A549 (cell line): ENCODE results near the gene TMEM175. TPM values are rescaled to one million over a fixed set of nuclear protein-coding genes. Genes with fewer than 3 reads are reported as not detected.
A peak's percentile ranks its signal among the peaks of the same experiment; 100 is the strongest.

Experiments
- ATAC-seq, 2 experiments: fragments of 200-7000 bp in 1 of 2; fragments of >200 bp in 1 of 2; cut with Nextera tagmentation in 1 of 2; cut with Tn5 transposase in 1 of 2; 3 replicates each; pipeline versions ENCODE4 v1.8.0 to v1.9.1; 2018 to 2020; ENCODE audit warnings: mild to moderate bottlenecking in 1 of 2, moderate library complexity in 1 of 2
- CTCF ChIA-PET: fragments of 300-600 bp; sonication (Branson Sonifier 250); formaldehyde crosslinking; extraction: SDS; loops from one replicate; lab custom pipeline; 2021; ENCODE audit warnings: antibody characterized with exemption, inconsistent platforms; lab: Yijun Ruan, JAX
- POLR2A ChIA-PET: fragments of 350-600 bp; formaldehyde crosslinking; extraction: SDS; loops from one replicate; lab custom pipeline; 2021; ENCODE audit warnings: antibody characterized with exemption, inconsistent platforms; lab: Yijun Ruan, JAX
- DNase-seq, 2 experiments: peaks; one replicate each; pipeline versions ENCODE4 v3.0.0 to v3.0.0-alpha.2; 2011 to 2016; ENCODE audit warnings: low read depth in 1 of 2, low spot score in 1 of 2
- FAIRE-seq: peaks from 2 replicates; lab custom pipeline; 2011; peaks lifted over from hg19 to GRCh38; lab: Jason Lieb, UNC
- H3K27ac ChIP-seq, 2 experiments: fragments of >200 bp; sonication (Bioruptor Twin); formaldehyde crosslinking; 3 replicates each; pipeline ENCODE4 v1.5.1; 2016 to 2017
- H3K4me1 ChIP-seq: fragments of >200 bp; sonication (Bioruptor Twin); formaldehyde crosslinking; 3 replicates; pipeline ENCODE4 v1.6.1; 2016
- H3K4me2 ChIP-seq: fragments of >200 bp; sonication (Bioruptor Twin); formaldehyde crosslinking; 3 replicates; pipeline ENCODE4 v1.6.1; 2016
- H3K4me3 ChIP-seq: fragments of >200 bp; sonication (Bioruptor Twin); formaldehyde crosslinking; 3 replicates; pipeline ENCODE4 v1.5.1; 2016
- H3K9me3 ChIP-seq: fragments of >200 bp; sonication (Bioruptor Twin); formaldehyde crosslinking; 3 replicates; pipeline ENCODE4 v1.6.1; 2016
- BCL3 ChIP-seq: fragments of >200 bp; sonication (Bioruptor Twin); formaldehyde crosslinking; IDR thresholded peaks from 3 replicates; pipeline ENCODE4 v1.6.1; 2016
- BHLHE40 ChIP-seq: IDR thresholded peaks from 2 replicates; pipeline ENCODE4 v1.6.1; 2012; ENCODE audit warnings: low read depth, low read length, inconsistent platforms
- CBX2 ChIP-seq: fragments of 200-600 bp; sonication (generic); IDR thresholded peaks from 2 replicates; pipeline ENCODE4 v1.6.1; 2016; ENCODE audit warnings: low read depth, mild to moderate bottlenecking, borderline replicate concordance
- CBX8 ChIP-seq: fragments of 200-600 bp; sonication (generic); IDR thresholded peaks from 2 replicates; pipeline ENCODE4 v1.6.1; 2016
- CTCF ChIP-seq: fragments of >200 bp; sonication (Bioruptor Twin); formaldehyde crosslinking; IDR thresholded peaks from 3 replicates; pipeline ENCODE4 v1.5.1; 2016
- E2F6 ChIP-seq: IDR thresholded peaks from 2 replicates; pipeline ENCODE4 v1.6.1; 2012; ENCODE audit warnings: low read depth, borderline replicate concordance
- EHF ChIP-seq: fragments of 250-450 bp; sonication (Bioruptor Pico); IDR thresholded peaks from 2 replicates; pipeline ENCODE4 v1.5.0; 2020; ENCODE audit warnings: mild to moderate bottlenecking
- EHMT2 ChIP-seq: fragments of 200-600 bp; sonication (generic); IDR thresholded peaks from 2 replicates; pipeline ENCODE4 v1.6.1; 2016; ENCODE audit warnings: antibody characterized with exemption, low read depth, mild to moderate bottlenecking, moderate library complexity
- EP300 ChIP-seq, 2 experiments: fragments of >200 bp; sonication (Bioruptor Twin); formaldehyde crosslinking; IDR thresholded peaks; 2 replicates in 1 of 2; 3 replicates in 1 of 2; pipeline ENCODE4 v1.6.1; 2016 to 2017
- ESRRA ChIP-seq: fragments of 150-350 bp; IDR thresholded peaks from 2 replicates; pipeline ENCODE4 v1.6.1; 2014; ENCODE audit warnings: mild to moderate bottlenecking, low read length, borderline replicate concordance
- FOSB ChIP-seq: fragments of 250-450 bp; sonication (Bioruptor Pico); IDR thresholded peaks from 2 replicates; pipeline ENCODE4 v1.5.0; 2020; ENCODE audit warnings: mild to moderate bottlenecking, moderate library complexity
- FOXS1 ChIP-seq: fragments of 250-450 bp; sonication (Bioruptor Pico); IDR thresholded peaks from 2 replicates; pipeline ENCODE4 v1.5.0; 2020; ENCODE audit warnings: mild to moderate bottlenecking, moderate library complexity
- HES2 ChIP-seq: fragments of >200 bp; sonication (Bioruptor Twin); formaldehyde crosslinking; IDR thresholded peaks from 2 replicates; pipeline ENCODE4 v1.6.1; 2016
- HEYL ChIP-seq: fragments of 250-450 bp; sonication (Bioruptor Pico); IDR thresholded peaks from 2 replicates; pipeline ENCODE4 v1.8.0; 2021; ENCODE audit warnings: mild to moderate bottlenecking, moderate library complexity
- HMGXB4 ChIP-seq: fragments of 250-450 bp; sonication (Bioruptor Pico); IDR thresholded peaks from 2 replicates; pipeline ENCODE4 v1.5.0; 2021; ENCODE audit warnings: mild to moderate bottlenecking, moderate library complexity, borderline replicate concordance
- JUN ChIP-seq, 2 experiments: fragments of >200 bp; sonication (Bioruptor Twin); formaldehyde crosslinking; IDR thresholded peaks; 2 replicates in 1 of 2; 3 replicates in 1 of 2; pipeline ENCODE4 v1.6.1; 2016 to 2017
- JUNB ChIP-seq: fragments of >200 bp; sonication (Bioruptor Twin); formaldehyde crosslinking; IDR thresholded peaks from 2 replicates; pipeline ENCODE4 v1.6.1; 2016
- KDM1A ChIP-seq: fragments of 200-600 bp; sonication (generic); IDR thresholded peaks from 2 replicates; pipeline ENCODE4 v1.6.1; 2016; ENCODE audit warnings: low read depth, mild to moderate bottlenecking
- KDM5A ChIP-seq: fragments of 200-600 bp; sonication (generic); IDR thresholded peaks from 2 replicates; pipeline ENCODE4 v1.6.1; 2016; ENCODE audit warnings: antibody characterized with exemption, mild to moderate bottlenecking
- MAFK ChIP-seq: fragments of 450-650 bp; IDR thresholded peaks from 2 replicates; pipeline ENCODE4 v1.6.1; 2014; ENCODE audit not compliant: partially characterized antibody
- MAX ChIP-seq: IDR thresholded peaks from 2 replicates; pipeline ENCODE4 v1.6.1; 2012
- NR3C1 ChIP-seq: fragments of >200 bp; sonication (Bioruptor Twin); formaldehyde crosslinking; IDR thresholded peaks from 3 replicates; pipeline ENCODE4 v1.6.1; 2017
- PBX3 ChIP-seq: IDR thresholded peaks from 2 replicates; pipeline ENCODE4 v1.6.1; 2012
- POLR2AphosphoS2 ChIP-seq: conservative IDR thresholded peaks from 2 replicates; pipeline ENCODE4 v1.6.1; 2012; ENCODE audit warnings: low read length, improper control_type of control experiment, inconsistent platforms
- RARB ChIP-seq: fragments of 250-450 bp; sonication (Bioruptor Pico); IDR thresholded peaks from 2 replicates; pipeline ENCODE4 v1.8.0; 2021; ENCODE audit warnings: mild to moderate bottlenecking, moderate library complexity
- RNF2 ChIP-seq: fragments of 200-600 bp; sonication (generic); IDR thresholded peaks from 2 replicates; pipeline ENCODE4 v1.6.1; 2016; ENCODE audit warnings: low read depth, mild to moderate bottlenecking, antibody characterized with exemption, moderate library complexity, borderline replicate concordance
- ZC3H11A ChIP-seq: fragments of 450-650 bp; IDR thresholded peaks from 2 replicates; pipeline ENCODE4 v1.6.1; 2014; ENCODE audit warnings: antibody characterized with exemption, mild to moderate bottlenecking
- ZFP36 ChIP-seq: fragments of 450-650 bp; IDR thresholded peaks from 2 replicates; pipeline ENCODE4 v1.6.1; 2014; ENCODE audit warnings: borderline replicate concordance; ENCODE audit not compliant: partially characterized antibody
- ZNF302 ChIP-seq: fragments of 250-450 bp; sonication (Bioruptor Pico); IDR thresholded peaks from 2 replicates; pipeline ENCODE4 v1.9.0; 2021; ENCODE audit warnings: inconsistent platforms, mild to moderate bottlenecking, moderate library complexity
- ZSCAN20 ChIP-seq: fragments of 250-450 bp; sonication (Bioruptor Pico); IDR thresholded peaks from 2 replicates; pipeline ENCODE4 v1.8.0; 2022; ENCODE audit warnings: mild to moderate bottlenecking, moderate library complexity
- WGBS: methylation state at CpG from one replicate; pipeline ENCODE4 v1.1.6; 2017; ENCODE audit errors: missing lambda C conversion rate; 5-methylcytosine and 5-hydroxymethylcytosine counted together
- polyA plus RNA-seq, 4 experiments: library from polyadenylated mRNA; depleted of rRNA in 3 of 4; stranded (reverse); fragments of >200 nt; fragmentation: RNase III in 1 of 4; extraction: RNeasy Plus Mini Kit Qiagen cat#74134 plus additional on column Dnase treatment in 1 of 4; gene quantifications; 2 replicates in 3 of 4; 3 replicates in 1 of 4; pipeline ENCODE4 v1.2.3, GENCODE V29; 2011 to 2017

The TMEM175 gene
- polyA plus RNA-seq, 2 of the 4 experiments (the other 2 are of a cell fraction) = 15.7 to 19.4 TPM

GRCh38 chr4:965048-965765 is 32.9 kb downstream of the TMEM175 start:
- Histone ChIP-seq H3K4me1 (no peaks in the 10 kb centered on the region), H3K9me3 (no peaks in the 10 kb centered on the region), H3K4me3 (no peak overlapping the region), H3K4me2 (no peak overlapping the region), H3K27ac (no peak overlapping the region)
- TF ChIP-seq PBX3 = no peak
- no peak for TF ChIP-seq ESRRA
- TF ChIP-seq HES2 = no peak
- no peak for TF ChIP-seq JUNB
- TF ChIP-seq RARB (CRISPR knock-in tag) = no peak
- TF ChIP-seq FOXS1 = no peak
- no peak for TF ChIP-seq HEYL (CRISPR knock-in tag)
- no peak for TF ChIP-seq ZNF302 (CRISPR knock-in tag)
- no peak for TF ChIP-seq KDM5A
- TF ChIP-seq EHMT2 = no peak
- TF ChIP-seq POLR2AphosphoS2 = no peak
- no peak for TF ChIP-seq CBX2
- TF ChIP-seq KDM1A = no peak
- no peak for TF ChIP-seq JUN (IDR thresholded peaks at IDR 0.05)
- no peak for TF ChIP-seq RNF2
- TF ChIP-seq ZSCAN20 (CRISPR knock-in tag) = no peak
- TF ChIP-seq EP300 (IDR thresholded peaks at IDR 0.05) = no peak
- no peak for TF ChIP-seq ZFP36
- no peak for TF ChIP-seq CTCF
- no peak for TF ChIP-seq MAX
- ChIA-PET CTCF (interaction anchor here (1.7 kb wide), 1 partner anchor 21 kb away, joined by 4 read pairs; no protein-coding TSS in a partner anchor), POLR2A (no interaction called here)
- WGBS = 100% methylated on average over 4 of the region's 26 CpGs
- DNase-seq (no peak), ATAC-seq (peak in 1 of 2 experiments; percentile 25; a peak in 1 of 6 replicates), FAIRE-seq (no peak)

GRCh38 chr4:965766-966134 is 33.5 kb downstream of the TMEM175 start:
- no peak for ATAC-seq
- no peaks in the 10 kb centered on the region for H3K4me1 ChIP-seq
- TF ChIP-seq NR3C1 (no peak), ZC3H11A (no peak), HMGXB4 (CRISPR knock-in tag) (no peak), CBX8 (no peak), BHLHE40 (no peak), ESRRA (no peak), FOSB (CRISPR knock-in tag) (no peak), EHF (CRISPR knock-in tag) (no peak), POLR2AphosphoS2 (no peak), RNF2 (no peak), MAFK (no peak), RARB (CRISPR knock-in tag) (no peak), PBX3 (no peak), BCL3 (no peak), E2F6 (no peak)

More at GRCh38 chr4:965766-966134, 33.5 kb downstream of the TMEM175 start:
- no peaks in the 10 kb centered on the region for H3K9me3 ChIP-seq
- no peak overlapping the region for H3K4me2 ChIP-seq
- WGBS = 87% methylated on average over 7 of the region's 21 CpGs
- no peak for DNase-seq
- no peak overlapping the region for H3K27ac ChIP-seq
- ChIA-PET POLR2A (no interaction called here), CTCF (interaction anchor here (1.7 kb wide), 1 partner anchor 22 kb away, joined by 4 read pairs; no protein-coding TSS in a partner anchor)
- no peak for FAIRE-seq
- no peak overlapping the region for H3K4me3 ChIP-seq
